HepG2 (cell line): ENCODE measurements around the gene ROBO3. TPM values are rescaled to one million over a fixed set of nuclear protein-coding genes. Genes with fewer than 3 reads are reported as not detected.

Experiments
- AFF4 ChIP-seq: sonication (generic); formaldehyde crosslinking; IDR thresholded peaks from 2 replicates; pipeline ENCODE4 v1.4.0; 2020; ENCODE audit warnings: missing genetic modification reagents
- BATF2 ChIP-seq: sonication (generic); formaldehyde crosslinking; IDR thresholded peaks from 2 replicates; pipeline ENCODE4 v1.8.0; 2022; ENCODE audit warnings: mild to moderate bottlenecking, missing genetic modification reagents, moderate library complexity
- CENPBD1 ChIP-seq: sonication (generic); formaldehyde crosslinking; IDR thresholded peaks from 2 replicates; pipeline ENCODE4 v1.8.0; 2022; ENCODE audit warnings: missing genetic modification reagents, low read depth, mild to moderate bottlenecking, borderline replicate concordance
- E2F2 ChIP-seq: sonication (generic); formaldehyde crosslinking; IDR thresholded peaks from 2 replicates; pipeline ENCODE4 v1.4.0; 2020; ENCODE audit warnings: missing genetic modification reagents, borderline replicate concordance
- GPBP1L1 ChIP-seq: sonication (generic); formaldehyde crosslinking; IDR thresholded peaks from 2 replicates; pipeline ENCODE4 v1.5.0; 2020; ENCODE audit warnings: mild to moderate bottlenecking, missing genetic modification reagents
- ISX ChIP-seq: sonication (generic); formaldehyde crosslinking; conservative IDR thresholded peaks from 2 replicates; pipeline ENCODE4 v1.5.0; 2020; ENCODE audit warnings: missing genetic modification reagents
- KDM3A ChIP-seq: IDR thresholded peaks from 2 replicates; pipeline ENCODE4 v1.6.1; 2018; ENCODE audit warnings: low read depth, missing compliant biosample characterization
- KDM5B ChIP-seq: sonication (generic); formaldehyde crosslinking; IDR thresholded peaks from 2 replicates; pipeline ENCODE4 v1.4.0; 2020; ENCODE audit warnings: missing genetic modification reagents, mild to moderate bottlenecking, borderline replicate concordance
- KMT2A ChIP-seq: sonication (generic); formaldehyde crosslinking; IDR thresholded peaks from 2 replicates; pipeline ENCODE4 v1.4.0; 2020; ENCODE audit warnings: missing genetic modification reagents
- MLLT10 ChIP-seq: sonication (generic); formaldehyde crosslinking; IDR thresholded peaks from 2 replicates; pipeline ENCODE4 v1.4.0; 2020; ENCODE audit warnings: missing genetic modification reagents
- NR2F2 ChIP-seq: IDR thresholded peaks from 2 replicates; pipeline ENCODE4 v1.6.1; 2012; ENCODE audit warnings: low read depth, inconsistent platforms, borderline replicate concordance
- PRDM10 ChIP-seq: sonication (generic); formaldehyde crosslinking; IDR thresholded peaks from 2 replicates; pipeline ENCODE4 v1.4.0; 2020; ENCODE audit warnings: low read depth, missing genetic modification reagents
- TEAD2 ChIP-seq: sonication (generic); formaldehyde crosslinking; IDR thresholded peaks from 2 replicates; pipeline ENCODE4 v1.9.0; 2021; ENCODE audit warnings: missing genetic modification reagents
- U2AF1 ChIP-seq: fragments of 200-400 bp; formaldehyde crosslinking; optimal IDR thresholded peaks from 2 replicates; pipeline ENCODE3; 2017; ENCODE audit warnings: mild to moderate bottlenecking, low read depth, low read length
- ZNF207 ChIP-seq: fragments of 450-650 bp; IDR thresholded peaks from 2 replicates; pipeline ENCODE4 v1.6.1; 2016; ENCODE audit warnings: antibody characterized with exemption, borderline replicate concordance
- ZNF335 ChIP-seq: sonication (generic); formaldehyde crosslinking; IDR thresholded peaks from 2 replicates; pipeline ENCODE4 v1.4.0; 2020; ENCODE audit warnings: missing genetic modification reagents
- ZNF547 ChIP-seq: sonication (generic); formaldehyde crosslinking; IDR thresholded peaks from 2 replicates; pipeline ENCODE4 v1.5.1; 2020; ENCODE audit warnings: mild to moderate bottlenecking, missing genetic modification reagents
- ZNF616 ChIP-seq: sonication (generic); formaldehyde crosslinking; IDR thresholded peaks from 2 replicates; pipeline ENCODE4 v1.5.0; 2020; ENCODE audit warnings: low read depth, mild to moderate bottlenecking, missing genetic modification reagents
- ZNF619 ChIP-seq: sonication (generic); formaldehyde crosslinking; IDR thresholded peaks from 2 replicates; pipeline ENCODE4 v1.4.0; 2020; ENCODE audit warnings: mild to moderate bottlenecking, missing genetic modification reagents
- polyA plus RNA-seq, 8 experiments: library from polyadenylated mRNA; depleted of rRNA in 3 of 8; stranded (reverse) in 7 of 8; unstranded in 1 of 8; fragments of >200 nt; fragmentation: Illumina TruSeq in 4 of 8; extraction: Trizol in 4 of 8; gene quantifications; 2 replicates each; pipeline versions ENCODE4 v1.2.1 to v1.2.3, GENCODE V29; 2011 to 2016; ENCODE audit warnings: low read depth in 4 of 8, missing spikeins in 1 of 8, mixed read lengths in 1 of 8; ENCODE audit not compliant: insufficient read depth in 1 of 8
- total RNA-seq, 5 experiments: library from RNA; depleted of rRNA; stranded (reverse); fragments of >200 nt; fragmentation: Illumina TruSeq; extraction: Trizol; gene quantifications; 2 replicates each; pipeline ENCODE4 v1.2.3, GENCODE V29; 2016; ENCODE audit warnings: low read depth in 1 of 5

ROBO3 gene
- total and polyA plus RNA-seq, 2 of the 13 experiments (the other 11 are each of a cell fraction or from before 2014, with no cell fraction given): 0.07 to 2.4 TPM

- TF ChIP-seq KDM5B (CRISPR knock-in tag) (no peak), ZNF616 (no peak), CENPBD1 (CRISPR knock-in tag) (no peak), KDM3A (CRISPR knock-in tag) (no peak), ZNF547 (CRISPR knock-in tag) (no peak), ZNF335 (CRISPR knock-in tag) (no peak), GPBP1L1 (CRISPR knock-in tag) (no peak), E2F2 (CRISPR knock-in tag) (no peak), AFF4 (no peak), PRDM10 (CRISPR knock-in tag) (no peak), BATF2 (no peak), ZNF619 (no peak), ISX (no peak), MLLT10 (no peak), NR2F2 (peak; percentile 98), ZNF207 (no peak), TEAD2 (CRISPR knock-in tag) (no peak), KMT2A (no peak), U2AF1 (no peak)
These were observed 17.3 kb downstream of the ROBO3 start (continued) for GRCh38 chr11:124882339-124883071.
